Activated T-cell treated with anti-CD3 and anti-CD28 coated beads for 4 hours (primary cell): ENCODE measurements around the gene IL6R.
A peak's percentile ranks its signal among the peaks of the same experiment; 100 is the strongest.
"Not testable (repeated sequence)": the region's sequence is repeated elsewhere in the genome, so short reads cannot be mapped to it uniquely, and the experiment has no call there.

ENCODE experiments used
- DNase-seq: peaks from one replicate; pipeline ENCODE4 v3.0.0-alpha.2; 2020

IL6R gene

DNA sequence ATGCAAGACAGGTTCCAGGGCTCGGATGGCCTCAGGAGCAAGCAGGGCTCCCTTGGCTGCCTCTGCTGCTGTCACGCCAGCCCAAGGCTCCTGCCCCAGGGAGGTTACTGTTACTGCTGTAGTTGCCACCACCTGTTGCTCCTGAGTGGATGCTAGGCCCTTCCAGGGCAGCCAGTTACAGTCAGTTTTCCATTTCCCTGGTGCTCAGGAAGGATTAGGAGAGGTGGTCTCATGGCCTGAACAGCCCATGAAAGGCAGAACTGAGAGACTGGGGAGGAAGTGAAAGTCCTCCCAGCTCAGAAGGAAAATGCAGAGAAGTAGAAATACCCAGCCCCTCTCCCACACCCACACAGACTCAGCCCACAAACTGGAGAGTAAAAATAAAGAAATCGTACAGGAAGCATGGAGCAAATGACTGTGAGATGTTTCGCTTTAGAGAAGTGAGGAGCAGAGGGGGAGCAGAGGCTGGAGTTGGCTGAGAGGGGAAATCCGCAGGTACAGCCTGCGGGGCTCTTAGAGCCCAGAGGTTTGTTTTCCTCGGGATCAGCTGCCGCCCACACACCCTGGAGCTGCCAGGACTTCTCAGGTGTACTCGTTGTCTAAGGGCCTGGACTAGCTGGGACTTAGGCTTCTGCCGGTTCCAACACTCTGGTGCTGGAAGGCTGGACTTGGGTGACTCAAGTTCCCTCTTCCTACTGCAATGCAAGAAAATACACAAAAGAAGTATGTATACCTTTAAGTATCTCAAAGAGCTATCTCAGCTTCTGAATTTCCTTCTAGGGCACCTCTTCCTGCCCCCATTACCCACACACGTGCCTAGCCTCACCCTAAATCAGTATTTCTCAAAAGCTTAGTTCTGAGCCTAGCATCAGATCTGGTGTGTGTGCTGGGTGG is 2.3 kb downstream of the IL6R start:
- DNase-seq = peak; percentile 45

- no peak for DNase-seq
Observed at GRCh38 chr1:154408174-154408777, 3.1 kb downstream of the IL6R start.

DNA sequence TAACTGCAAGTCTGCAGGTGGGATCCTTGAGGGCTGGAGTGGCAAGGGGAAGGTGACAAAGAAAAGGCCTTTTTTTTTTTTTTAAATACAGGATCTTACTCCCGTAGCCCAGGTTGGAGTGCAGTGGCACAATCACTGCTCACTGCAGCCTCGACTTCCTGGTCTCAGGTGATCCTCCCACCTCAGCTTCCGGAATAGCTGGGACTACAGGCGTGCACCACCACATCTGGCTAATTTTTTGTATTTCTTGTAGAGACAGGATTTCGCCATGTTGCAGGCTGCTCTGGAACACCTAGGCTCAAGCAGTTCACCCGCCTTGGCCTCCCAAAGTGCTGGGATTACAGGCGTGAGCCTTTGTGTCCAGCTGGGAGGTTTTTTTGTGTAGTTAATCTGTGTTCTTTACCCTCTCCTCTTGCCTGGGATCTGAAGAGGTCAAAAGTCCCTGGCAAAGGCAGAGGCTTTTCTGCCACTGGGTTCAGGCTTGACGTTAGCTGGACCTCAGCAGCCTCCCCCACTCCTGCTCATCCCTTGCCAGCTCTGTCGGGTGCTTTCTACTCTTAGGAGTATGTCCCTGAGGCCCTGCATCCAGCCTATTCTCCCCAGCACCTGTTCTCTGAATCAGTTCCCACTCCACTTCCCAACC is 5.2 kb downstream of the IL6R start:
- DNase-seq = no peak

DNA sequence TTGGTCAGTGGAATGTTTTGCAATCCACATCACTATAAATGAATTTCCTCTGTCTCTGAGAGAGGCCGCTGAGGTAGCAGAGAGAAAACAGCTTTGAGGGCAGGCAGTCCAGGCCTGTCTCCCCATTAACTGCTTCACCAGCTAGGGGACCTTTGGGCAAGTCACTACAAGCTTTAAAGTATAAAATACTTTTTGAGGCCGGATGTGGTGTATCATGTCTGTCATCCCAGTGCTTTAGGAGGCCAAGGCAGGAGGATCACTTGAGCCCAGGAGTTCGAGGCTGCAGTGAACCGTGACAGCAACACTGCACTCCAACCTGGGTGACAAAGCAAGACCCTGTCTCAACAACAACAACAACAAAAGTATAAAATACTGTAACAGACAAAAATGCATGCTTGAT is 6.4 kb downstream of the IL6R start:
- no peak for DNase-seq

- DNase-seq = no peak
Observed at GRCh38 chr1:154413177-154413783, 8.1 kb downstream of the IL6R start.

DNA sequence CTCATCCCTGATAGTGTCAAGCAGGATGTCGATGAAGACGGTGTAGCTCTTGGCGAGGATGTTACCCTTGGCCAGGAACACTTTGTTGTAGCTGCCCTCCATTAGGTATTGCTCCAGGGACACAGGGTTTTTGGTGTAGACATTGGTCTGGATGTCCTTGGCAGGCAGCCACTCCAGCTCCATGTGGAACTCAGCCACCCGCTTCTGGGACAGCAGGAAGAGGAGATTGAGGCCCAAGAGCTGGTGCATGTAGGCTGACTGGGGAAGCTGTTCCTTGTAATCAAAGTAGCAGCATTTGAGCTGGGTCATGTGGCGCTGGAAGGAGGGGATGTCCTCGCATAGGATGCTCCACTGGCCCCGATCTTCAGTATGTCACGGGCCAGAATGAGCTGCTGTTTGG is 9.5 kb downstream of the IL6R start:
- no peak for DNase-seq

DNA sequence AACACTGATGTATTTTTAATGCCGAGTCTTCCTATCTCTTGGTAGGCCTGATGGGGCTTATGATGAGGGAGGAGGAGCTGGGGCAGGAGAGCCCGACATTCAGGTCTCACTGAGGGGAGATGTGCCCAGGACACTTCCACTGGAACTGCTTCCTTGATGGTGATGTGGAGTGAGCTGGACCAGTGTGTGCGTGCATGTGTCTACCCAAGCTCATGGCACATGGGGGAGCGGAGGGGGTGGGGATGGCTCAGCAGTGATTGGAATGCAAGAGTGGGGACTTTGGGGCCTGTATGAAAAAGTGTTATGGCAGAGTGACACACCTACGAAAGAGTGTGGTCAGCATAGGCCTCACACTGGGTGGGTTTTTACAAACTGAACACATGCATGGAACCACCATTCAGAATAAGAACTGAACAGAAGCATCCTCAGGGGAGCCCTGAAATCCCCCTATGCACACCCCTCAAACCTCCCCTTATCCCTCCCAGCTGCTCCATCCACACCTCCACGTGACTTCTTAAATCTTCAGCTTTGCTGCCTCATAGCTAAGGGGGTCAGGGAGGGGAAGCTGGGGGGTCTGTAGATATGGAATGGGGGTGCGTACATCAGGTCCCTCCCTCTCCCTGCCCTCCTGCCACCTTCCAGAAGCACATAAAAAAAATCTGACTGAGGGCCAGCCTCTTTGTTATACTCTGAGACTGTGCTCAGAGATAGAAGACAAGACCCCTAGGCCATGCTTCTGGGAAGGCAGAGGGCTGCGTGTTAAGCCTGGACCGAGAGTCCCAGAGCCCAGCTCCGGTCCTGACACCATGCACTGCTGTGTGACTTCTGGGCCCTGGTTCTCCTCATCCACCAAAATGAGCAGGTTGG is 11.6 kb downstream of the IL6R start:
- no peak for DNase-seq

GRCh38 chr1:154417338-154417608 is 12.1 kb downstream of the IL6R start:
- DNase-seq = no peak

GRCh38 chr1:154418062-154418921 is 13.1 kb downstream of the IL6R start:
- DNase-seq = no peak

- no peak for DNase-seq
Observed at GRCh38 chr1:154418923-154419619, 13.9 kb downstream of the IL6R start.

- DNase-seq = no peak
Observed at GRCh38 chr1:154419620-154420571, 14.8 kb downstream of the IL6R start.

GRCh38 chr1:154420961-154421924 is 16.1 kb downstream of the IL6R start:
- no peak for DNase-seq

- DNase-seq = not testable (repeated sequence)
Observed at GRCh38 chr1:154422049-154422448, 16.9 kb downstream of the IL6R start.

GRCh38 chr1:154422521-154422920 is 17.4 kb downstream of the IL6R start:
- no peak for DNase-seq

- no peak for DNase-seq
Observed at GRCh38 chr1:154423304-154423987, 18.3 kb downstream of the IL6R start.

DNA sequence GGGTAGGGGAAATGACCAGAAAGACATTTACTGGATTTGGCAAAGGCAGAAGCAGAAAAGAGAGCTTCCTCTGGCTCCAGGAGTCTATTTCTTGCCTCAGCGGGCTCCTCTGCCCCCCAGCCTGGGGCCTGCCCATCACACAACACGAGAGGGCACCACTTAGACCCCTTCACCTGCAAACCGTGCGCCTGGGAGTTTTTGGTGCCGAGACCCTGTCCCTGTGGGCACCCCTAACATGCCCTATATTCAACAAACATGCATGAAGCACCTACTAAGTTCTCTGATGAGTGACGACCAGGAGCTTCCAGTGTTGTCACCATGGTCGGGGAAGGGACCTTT is 18.8 kb downstream of the IL6R start:
- no peak for DNase-seq

GRCh38 chr1:154425172-154425571 is 20.0 kb downstream of the IL6R start:
- DNase-seq = no peak
